ENCODE data around the gene APOL5. TPM values are rescaled to one million over a fixed set of nuclear protein-coding genes. Genes with fewer than 3 reads are reported as not detected.
"Not testable (repeated sequence)": the region's sequence is repeated elsewhere in the genome, so short reads cannot be mapped to it uniquely, and the experiment has no call there.

The APOL5 gene
- total and polyA plus RNA-seq, 11 donors: 0.07 to 0.11 TPM; not detected in 9

DNA sequence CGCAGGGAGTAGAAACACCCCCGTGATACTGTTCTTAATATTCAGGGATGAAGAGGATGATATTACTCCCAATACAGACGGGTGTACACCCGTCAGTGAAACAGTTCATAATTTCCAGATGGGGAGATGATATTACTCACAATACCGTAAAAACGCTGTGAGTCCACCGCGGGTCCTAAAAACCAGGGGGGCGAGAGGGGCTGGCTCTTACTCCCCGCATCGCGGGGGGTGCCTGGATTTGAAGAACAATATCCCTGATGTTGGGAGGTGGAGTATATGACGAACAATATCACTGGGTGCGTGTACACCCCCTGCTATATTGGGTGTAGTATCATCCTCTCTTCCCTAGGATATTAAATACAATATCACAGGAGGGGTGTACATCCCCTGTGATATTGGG lies 20.5 kb upstream of the APOL5 start:
- ATAC-seq: no peak

DNA sequence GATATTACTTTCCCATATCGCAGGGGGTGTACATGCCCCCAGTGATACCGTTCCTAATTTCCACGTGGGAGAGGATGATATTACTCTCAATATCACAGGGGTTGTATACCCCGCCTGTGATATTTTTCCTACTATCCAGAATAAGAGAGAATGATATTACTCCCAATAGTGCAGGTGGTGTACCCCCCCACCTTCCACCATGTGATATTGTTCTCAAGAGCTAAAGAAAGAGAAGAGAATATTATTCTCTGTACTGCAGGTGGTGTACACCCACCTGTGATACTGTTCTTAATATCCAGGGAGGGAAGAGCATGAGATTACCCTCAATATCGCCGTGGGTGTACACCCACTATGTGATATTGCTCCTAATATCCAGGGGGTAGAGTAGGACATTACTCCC lies 17.8 kb upstream of the APOL5 start:
- H3K27me3 ChIP-seq, DNase-seq, H3K36me3 ChIP-seq, H3K9me3 ChIP-seq, H3K4me3 ChIP-seq, H3K4me1 ChIP-seq, H3K27ac ChIP-seq, ATAC-seq: not testable (repeated sequence)
- 74 to 79% (median 77%) methylated on average over 3 to 6 of the region's 6 CpGs for WGBS, 4 donors
- intact Hi-C loops (cut with DNase I): loop anchor here in 1 of 10 donors (10.0 kb wide), 1 partner anchor 65 kb away; no protein-coding TSS in a partner anchor

More for the DNA sequence above, 20.5 kb upstream of the APOL5 start:
- intact Hi-C loops (cut with DNase I): no loop called here
- DNase-seq: no peak
- WGBS, 4 donors: 77 to 88% (median 79%) methylated on average over 12 to 14 of the region's 14 CpGs
- TF ChIP-seq, protein P1, sequence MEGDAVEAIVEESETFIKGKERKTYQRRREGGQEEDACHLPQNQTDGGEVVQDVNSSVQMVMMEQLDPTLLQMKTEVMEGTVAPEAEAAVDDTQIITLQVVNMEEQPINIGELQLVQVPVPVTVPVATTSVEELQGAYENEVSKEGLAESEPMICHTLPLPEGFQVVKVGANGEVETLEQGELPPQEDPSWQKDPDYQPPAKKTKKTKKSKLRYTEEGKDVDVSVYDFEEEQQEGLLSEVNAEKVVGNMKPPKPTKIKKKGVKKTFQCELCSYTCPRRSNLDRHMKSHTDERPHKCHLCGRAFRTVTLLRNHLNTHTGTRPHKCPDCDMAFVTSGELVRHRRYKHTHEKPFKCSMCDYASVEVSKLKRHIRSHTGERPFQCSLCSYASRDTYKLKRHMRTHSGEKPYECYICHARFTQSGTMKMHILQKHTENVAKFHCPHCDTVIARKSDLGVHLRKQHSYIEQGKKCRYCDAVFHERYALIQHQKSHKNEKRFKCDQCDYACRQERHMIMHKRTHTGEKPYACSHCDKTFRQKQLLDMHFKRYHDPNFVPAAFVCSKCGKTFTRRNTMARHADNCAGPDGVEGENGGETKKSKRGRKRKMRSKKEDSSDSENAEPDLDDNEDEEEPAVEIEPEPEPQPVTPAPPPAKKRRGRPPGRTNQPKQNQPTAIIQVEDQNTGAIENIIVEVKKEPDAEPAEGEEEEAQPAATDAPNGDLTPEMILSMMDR (IDR thresholded peaks at IDR 0.05): no peak
- no peak for TF ChIP-seq POLR2A (IDR thresholded peaks at IDR 0.05)
- Histone ChIP-seq H3K9me3 (no peaks in the 10 kb centered on the region), H3K27me3 (no peaks in the 10 kb centered on the region), H3K4me3 (no peak overlapping the region), H3K4me1 (no peaks in the 10 kb centered on the region), H3K27ac (no peak overlapping the region), H3K36me3 (no peaks in the 10 kb centered on the region)

- no peaks in the 10 kb centered on the region for H3K36me3 ChIP-seq
These were observed 13.6 kb upstream of the APOL5 start for GRCh38 chr22:35703861-35704584.

GRCh38 chr22:35705141-35705540 lies 12.5 kb upstream of the APOL5 start:
- intact Hi-C loops (cut with DNase I): loop anchor here in 1 of 10 donors (10.0 kb wide), 1 partner anchor 60 kb away; no protein-coding TSS in a partner anchor
- ATAC-seq (no peak), DNase-seq (no peak)
- no peak overlapping the region for H3K27ac ChIP-seq
- no peak overlapping the region for H3K4me3 ChIP-seq
- no peaks in the 10 kb centered on the region for H3K27me3 ChIP-seq
- no peaks in the 10 kb centered on the region for H3K9me3 ChIP-seq
- peaks cover 0 to 4% (median 0%) of the 10 kb centered on the region in 12 donors for H3K4me1 ChIP-seq
- no peaks in the 10 kb centered on the region for H3K36me3 ChIP-seq
- WGBS, 4 donors: 92 to 100% (median 95%) methylated on average over 3 of the region's 3 CpGs
- TF ChIP-seq POLR2A (IDR thresholded peaks at IDR 0.05): no peak
- TF ChIP-seq, protein P1 (IDR thresholded peaks at IDR 0.05): no peak

More at GRCh38 chr22:35703861-35704584, 13.6 kb upstream of the APOL5 start:
- TF ChIP-seq, protein P1 (IDR thresholded peaks at IDR 0.05): no peak
- no peak for TF ChIP-seq POLR2A (IDR thresholded peaks at IDR 0.05)
- H3K27me3 ChIP-seq: no peaks in the 10 kb centered on the region
- H3K9me3 ChIP-seq: no peaks in the 10 kb centered on the region
- intact Hi-C loops (cut with DNase I): loop anchor here in 1 of 10 donors (10.0 kb wide), 1 partner anchor 61 kb away; no protein-coding TSS in a partner anchor
- no peak for DNase-seq
- WGBS, 4 donors: 84 to 91% (median 88%) methylated on average over 7 of the region's 7 CpGs
- H3K4me1 ChIP-seq: peaks cover 0 to 4% (median 0%) of the 10 kb centered on the region in 12 donors
- H3K4me3 ChIP-seq: no peak overlapping the region
- no peak overlapping the region for H3K27ac ChIP-seq
- ATAC-seq: no peak
